Chondrocyte (in vitro differentiated cells): Measurements from ENCODE around the gene COMMD1. TPM values are rescaled to one million over a fixed set of nuclear protein-coding genes. Genes with fewer than 3 reads are reported as not detected.

ENCODE experiments used
- DNase-seq: peaks from one replicate; pipeline ENCODE4 v3.0.0; 2021; ENCODE audit warnings: mixed read lengths, low spot score
- H3K27ac Mint-ChIP-seq: one replicate; pipeline ENCODE4 v1.8.0; 2021; ENCODE audit warnings: mild to moderate bottlenecking, moderate library complexity, mixed read lengths; ENCODE audit not compliant: unreplicated experiment
- H3K27me3 Mint-ChIP-seq: 2 replicates; pipeline ENCODE4 v1.8.0; 2021; ENCODE audit warnings: low read depth, mixed read lengths
- H3K36me3 Mint-ChIP-seq: 2 replicates; pipeline ENCODE4 v1.8.0; 2021; ENCODE audit warnings: low read depth, mixed read lengths
- H3K4me1 Mint-ChIP-seq: 2 replicates; pipeline ENCODE4 v1.8.0; 2021; ENCODE audit warnings: low read depth, mild to moderate bottlenecking, mixed read lengths
- H3K4me3 Mint-ChIP-seq: one replicate; pipeline ENCODE4 v1.8.0; 2021; ENCODE audit warnings: mild to moderate bottlenecking, moderate library complexity, mixed read lengths; ENCODE audit not compliant: unreplicated experiment
- H3K9me3 Mint-ChIP-seq: 2 replicates; pipeline ENCODE4 v1.8.0; 2021; ENCODE audit warnings: low read depth, mixed read lengths
- CTCF ChIP-seq: fragments of 200-600 bp; sonication (generic); IDR thresholded peaks from 2 replicates; pipeline ENCODE4 v1.5.0; 2021; ENCODE audit warnings: antibody characterized with exemption, mild to moderate bottlenecking, moderate library complexity
- total RNA-seq: library from RNA; stranded (reverse); gene quantifications from 3 replicates; pipeline ENCODE4 v1.2.1, GENCODE V29; 2021

COMMD1 gene
- total RNA-seq, 1 donor from 2014 or later: 37.0 TPM

- no peak for DNase-seq
- Mint-ChIP-seq H3K27me3 (no peaks in the 10 kb centered on the region), H3K36me3 (no peaks in the 10 kb centered on the region), H3K4me3 (no peak overlapping the region), H3K9me3 (peaks cover 5% of the 10 kb centered on the region), H3K27ac (no peak overlapping the region), H3K4me1 (peaks cover under 1% of the 10 kb centered on the region)
- no peak for TF ChIP-seq CTCF
Measured at GRCh38 chr2:62055724-62056336, 150.4 kb downstream of the COMMD1 start.

- Mint-ChIP-seq H3K27me3 (no peaks in the 10 kb centered on the region), H3K4me3 (no peak overlapping the region), H3K9me3 (peaks cover 9% of the 10 kb centered on the region), H3K27ac (no peak overlapping the region), H3K4me1 (no peaks in the 10 kb centered on the region), H3K36me3 (no peaks in the 10 kb centered on the region)
- no peak for DNase-seq
- TF ChIP-seq CTCF: no peak
Measured at GRCh38 chr2:62056341-62056740, 150.9 kb downstream of the COMMD1 start.

GRCh38 chr2:62065243-62065642 is 159.8 kb downstream of the COMMD1 start:
- no peak for DNase-seq
- no peaks in the 10 kb centered on the region for H3K27me3 Mint-ChIP-seq
- peaks cover 9% of the 10 kb centered on the region for H3K9me3 Mint-ChIP-seq
- no peak for TF ChIP-seq CTCF
- H3K27ac Mint-ChIP-seq: no peak overlapping the region
- no peaks in the 10 kb centered on the region for H3K36me3 Mint-ChIP-seq
- no peaks in the 10 kb centered on the region for H3K4me1 Mint-ChIP-seq
- H3K4me3 Mint-ChIP-seq: no peak overlapping the region

GRCh38 chr2:62071126-62071598 is 165.7 kb downstream of the COMMD1 start:
- no peak overlapping the region for H3K4me3 Mint-ChIP-seq
- no peaks in the 10 kb centered on the region for H3K9me3 Mint-ChIP-seq
- no peak for TF ChIP-seq CTCF
- H3K36me3 Mint-ChIP-seq: no peaks in the 10 kb centered on the region
- no peaks in the 10 kb centered on the region for H3K27me3 Mint-ChIP-seq
- DNase-seq: no peak
- peaks cover 2% of the 10 kb centered on the region for H3K4me1 Mint-ChIP-seq
- H3K27ac Mint-ChIP-seq: no peak overlapping the region

- Mint-ChIP-seq H3K4me3 (no peak overlapping the region), H3K4me1 (peaks cover 7% of the 10 kb centered on the region), H3K27ac (no peak overlapping the region), H3K9me3 (no peaks in the 10 kb centered on the region), H3K27me3 (no peaks in the 10 kb centered on the region), H3K36me3 (no peaks in the 10 kb centered on the region)
- no peak for TF ChIP-seq CTCF
- no peak for DNase-seq
Measured at GRCh38 chr2:62071760-62072680, 166.5 kb downstream of the COMMD1 start.
